ENCODE data around the gene SLC16A6. TPM values are rescaled to one million over a fixed set of nuclear protein-coding genes. Genes with fewer than 3 reads are reported as not detected.
A peak's percentile ranks its signal among the peaks of the same experiment; 100 is the strongest.

The SLC16A6 gene
- total and polyA plus RNA-seq, 2 experiments from 2014 or later: 0.16 to 0.32 TPM

- no peak overlapping the region for H3K9ac ChIP-seq
- no peaks in the 10 kb centered on the region for H3K4me1 ChIP-seq (ENCODE audit: insufficient read depth)
- H3F3A ChIP-seq (ENCODE audit: insufficient read depth): no peaks in the 10 kb centered on the region
- TF ChIP-seq EZH2phosphoT487 (IDR thresholded peaks at IDR 0.05; ENCODE audit: insufficient read depth, low read depth): no peak
- TF ChIP-seq EZH2 (IDR thresholded peaks at IDR 0.05; ENCODE audit: insufficient read depth, poor library complexity, severe bottlenecking): no peak
- H3K9me3 ChIP-seq (ENCODE audit: low read depth): no peaks in the 10 kb centered on the region
- no peak overlapping the region for H3K4me2 ChIP-seq (ENCODE audit: unreplicated experiment)
- H3K9me2 ChIP-seq (ENCODE audit: insufficient read depth): no peaks in the 10 kb centered on the region
- no peaks in the 10 kb centered on the region for H3K36me3 ChIP-seq (ENCODE audit: low read depth)
- 93 to 95% methylated on average over 8 of the region's 8 CpGs for WGBS, 2 experiments (ENCODE audit: low coverage in 1 of 2, low lambda C conversion rate in 2 of 2, missing lambda C conversion rate in 2 of 2)
- H3K4me3 ChIP-seq: no peak overlapping the region
- in situ Hi-C loops (cut with MboI): no loop called here
- H3K27ac ChIP-seq: no peak overlapping the region
- no peak overlapping the region for H2AFZ ChIP-seq
- no peaks in the 10 kb centered on the region for H4K20me1 ChIP-seq (ENCODE audit: insufficient read depth)
- DNase-seq: no peak
- no peaks in the 10 kb centered on the region for H3K27me3 ChIP-seq (replicated peaks; ENCODE audit: insufficient read depth)
- no peaks in the 10 kb centered on the region for H3K79me2 ChIP-seq (ENCODE audit: insufficient read depth)
Measured at GRCh38 chr17:68324654-68325336, 33.9 kb upstream of the SLC16A6 start.

DNA sequence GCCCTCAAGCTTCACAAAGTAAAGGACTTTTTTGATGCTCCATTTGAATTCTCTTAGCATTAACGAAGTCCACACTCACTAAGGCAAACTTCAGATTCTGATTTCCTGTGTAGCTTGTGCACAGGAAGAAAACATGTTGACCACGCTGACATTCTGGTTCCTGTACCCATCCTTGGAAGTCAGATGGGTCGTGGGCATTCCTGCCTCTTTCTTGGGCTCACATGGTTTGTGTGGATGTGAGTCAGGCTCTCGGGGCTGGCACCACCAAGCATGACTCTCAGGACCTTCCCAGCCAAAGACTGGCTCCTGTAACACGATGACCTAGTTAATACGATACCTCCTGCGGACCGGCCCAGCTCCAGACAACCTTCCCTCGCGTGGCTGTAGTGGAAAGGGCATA, 33.2 kb upstream of the SLC16A6 start:
- TF ChIP-seq EZH2 (IDR thresholded peaks at IDR 0.05; ENCODE audit: insufficient read depth, poor library complexity, severe bottlenecking) (no peak), EZH2phosphoT487 (IDR thresholded peaks at IDR 0.05; ENCODE audit: insufficient read depth, low read depth) (no peak)
- H4K20me1 ChIP-seq (ENCODE audit: insufficient read depth): no peaks in the 10 kb centered on the region
- 76 to 79% methylated on average over 10 of the region's 10 CpGs for WGBS, 2 experiments (ENCODE audit: low coverage in 1 of 2, low lambda C conversion rate in 2 of 2, missing lambda C conversion rate in 2 of 2)
- no peak overlapping the region for H3K27ac ChIP-seq
- no peaks in the 10 kb centered on the region for H3K36me3 ChIP-seq (ENCODE audit: low read depth)
- H3K79me2 ChIP-seq (ENCODE audit: insufficient read depth): no peaks in the 10 kb centered on the region
- H3K9ac ChIP-seq: no peak overlapping the region
- H3K9me3 ChIP-seq (ENCODE audit: low read depth): no peaks in the 10 kb centered on the region
- H3K4me2 ChIP-seq (ENCODE audit: unreplicated experiment): no peak overlapping the region
- H3K4me3 ChIP-seq: no peak overlapping the region
- H3F3A ChIP-seq (ENCODE audit: insufficient read depth): no peaks in the 10 kb centered on the region
- H3K27me3 ChIP-seq (replicated peaks; ENCODE audit: insufficient read depth): no peaks in the 10 kb centered on the region
- in situ Hi-C loops (cut with MboI): no loop called here
- H3K9me2 ChIP-seq (ENCODE audit: insufficient read depth): no peaks in the 10 kb centered on the region
- peak; percentile 14 for DNase-seq
- H3K4me1 ChIP-seq (ENCODE audit: insufficient read depth): no peaks in the 10 kb centered on the region
- no peak overlapping the region for H2AFZ ChIP-seq

- Histone ChIP-seq H3K27ac (no peak overlapping the region), H3F3A (ENCODE audit: insufficient read depth) (0 out of 2 replicates have a peak, but pooled peaks cover 4% of the 10 kb centered on the region), H3K9me3 (ENCODE audit: low read depth) (no peaks in the 10 kb centered on the region), H3K27me3 (replicated peaks; ENCODE audit: insufficient read depth) (no peaks in the 10 kb centered on the region), H3K79me2 (ENCODE audit: insufficient read depth) (no peaks in the 10 kb centered on the region), H3K4me3 (no peak overlapping the region), H3K36me3 (ENCODE audit: low read depth) (no peaks in the 10 kb centered on the region), H2AFZ (no peak overlapping the region), H3K4me1 (ENCODE audit: insufficient read depth) (0 out of 2 replicates have a peak, but pooled peaks cover 4% of the 10 kb centered on the region), H3K4me2 (ENCODE audit: unreplicated experiment) (no peak overlapping the region), H3K9me2 (ENCODE audit: insufficient read depth) (no peaks in the 10 kb centered on the region), H4K20me1 (ENCODE audit: insufficient read depth) (no peaks in the 10 kb centered on the region), H3K9ac (no peak overlapping the region)
- WGBS, 2 experiments (ENCODE audit: low coverage in 1 of 2, low lambda C conversion rate in 2 of 2, missing lambda C conversion rate in 2 of 2): 65 to 71% methylated on average over 3 of the region's 3 CpGs
- in situ Hi-C loops (cut with MboI): no loop called here
- peak; percentile 4 for DNase-seq
- TF ChIP-seq EZH2 (IDR thresholded peaks at IDR 0.05; ENCODE audit: insufficient read depth, poor library complexity, severe bottlenecking) (no peak), EZH2phosphoT487 (IDR thresholded peaks at IDR 0.05; ENCODE audit: insufficient read depth, low read depth) (no peak)
Measured at GRCh38 chr17:68322630-68323029, 31.7 kb upstream of the SLC16A6 start.

DNA sequence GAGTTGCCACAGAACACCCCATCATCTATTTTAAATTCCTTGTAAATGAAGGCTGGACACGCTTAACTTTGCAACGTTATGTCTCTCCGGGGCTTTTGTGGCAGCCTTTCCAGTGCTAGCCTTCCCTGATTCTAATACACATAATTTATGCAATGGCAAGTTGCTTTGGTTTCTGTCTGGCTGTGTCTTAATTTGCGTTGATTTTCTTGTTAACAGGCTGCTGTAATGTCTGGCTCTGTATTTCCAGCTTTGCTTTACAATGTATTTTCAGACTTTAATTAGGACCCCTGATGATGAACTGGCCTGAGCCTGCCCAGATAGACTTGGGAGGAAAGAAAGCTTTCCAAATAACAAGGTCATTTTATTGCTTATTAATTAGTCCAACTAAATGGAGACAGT, 30.6 kb upstream of the SLC16A6 start:
- DNase-seq: no peak
- in situ Hi-C loops (cut with MboI): no loop called here
- H3K9ac ChIP-seq: no peak overlapping the region
- 0 out of 2 replicates have a peak, but pooled peaks cover 4% of the 10 kb centered on the region for H3F3A ChIP-seq (ENCODE audit: insufficient read depth)
- H3K27me3 ChIP-seq (replicated peaks; ENCODE audit: insufficient read depth): no peaks in the 10 kb centered on the region
- H3K4me1 ChIP-seq (ENCODE audit: insufficient read depth): 0 out of 2 replicates have a peak, but pooled peaks cover 4% of the 10 kb centered on the region
- H3K79me2 ChIP-seq (ENCODE audit: insufficient read depth): no peaks in the 10 kb centered on the region
- H3K36me3 ChIP-seq (ENCODE audit: low read depth): no peaks in the 10 kb centered on the region
- H3K9me2 ChIP-seq (ENCODE audit: insufficient read depth): no peaks in the 10 kb centered on the region
- no peak overlapping the region for H3K4me2 ChIP-seq (ENCODE audit: unreplicated experiment)
- no peaks in the 10 kb centered on the region for H4K20me1 ChIP-seq (ENCODE audit: insufficient read depth)
- no peak overlapping the region for H3K4me3 ChIP-seq
- H3K27ac ChIP-seq: no peak overlapping the region
- H3K9me3 ChIP-seq (ENCODE audit: low read depth): no peaks in the 10 kb centered on the region
- WGBS, 2 experiments (ENCODE audit: low coverage in 1 of 2, low lambda C conversion rate in 2 of 2, missing lambda C conversion rate in 2 of 2): 81 to 86% methylated on average over 4 of the region's 4 CpGs
- TF ChIP-seq EZH2 (IDR thresholded peaks at IDR 0.05; ENCODE audit: insufficient read depth, poor library complexity, severe bottlenecking): no peak
- no peak for TF ChIP-seq EZH2phosphoT487 (IDR thresholded peaks at IDR 0.05; ENCODE audit: insufficient read depth, low read depth)
- H2AFZ ChIP-seq: no peak overlapping the region

Data from GM23248 (cell line).